Kidney tubule cell (primary cell): ENCODE data around the gene LIX1L.

ENCODE experiments used
- DNase-seq: peaks from one replicate; pipeline ENCODE4 v3.0.0-alpha.2; 2018; ENCODE audit warnings: low spot score

The LIX1L gene

GRCh38 chr1:145985502-145986439 lies 28.0 kb upstream of the LIX1L start:
- DNase-seq = peak; percentile 45

DNA sequence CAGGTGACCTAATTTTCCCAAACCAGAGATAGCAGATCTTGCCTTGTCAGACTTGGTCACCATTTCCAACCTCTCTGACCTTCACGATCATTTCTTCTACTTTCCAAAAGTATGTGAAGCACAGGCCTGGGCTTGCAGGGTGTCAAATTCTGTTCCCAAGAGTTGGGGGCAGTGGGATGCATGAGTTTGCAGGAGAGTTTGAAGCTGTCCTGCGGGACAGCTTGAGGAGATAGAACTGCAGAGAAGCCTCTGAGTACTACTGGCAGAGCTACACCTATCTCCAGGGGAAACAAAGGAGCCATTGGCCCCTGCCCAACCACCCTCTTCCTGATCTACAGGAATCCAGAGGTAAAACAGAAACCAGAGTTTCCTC lies 27.3 kb upstream of the LIX1L start:
- DNase-seq = no peak

GRCh38 chr1:145983960-145984830 lies 26.4 kb upstream of the LIX1L start:
- DNase-seq = no peak

DNA sequence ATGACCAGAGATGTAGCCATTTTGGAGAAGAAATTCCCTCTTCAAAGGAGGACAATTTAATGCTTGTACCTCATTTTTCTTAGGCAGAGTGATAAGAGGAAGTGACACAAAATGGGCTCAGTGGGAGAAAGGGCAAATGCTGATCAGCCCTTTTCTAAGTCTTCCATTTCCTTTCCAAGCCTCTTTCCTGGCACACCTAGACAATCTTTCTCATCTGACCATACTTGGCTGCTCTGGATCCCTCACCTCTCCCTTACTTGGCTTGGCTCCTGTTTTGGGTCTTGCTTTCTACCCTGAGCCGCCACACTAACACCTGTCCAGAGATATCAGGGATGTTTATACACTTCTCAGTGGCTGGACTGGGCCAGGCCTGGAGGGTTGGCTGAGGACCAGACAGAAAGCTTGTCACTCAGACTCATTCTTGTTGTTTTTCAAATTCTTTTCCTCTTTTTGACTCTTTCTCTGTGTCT lies 25.4 kb upstream of the LIX1L start:
- DNase-seq = no peak

DNA sequence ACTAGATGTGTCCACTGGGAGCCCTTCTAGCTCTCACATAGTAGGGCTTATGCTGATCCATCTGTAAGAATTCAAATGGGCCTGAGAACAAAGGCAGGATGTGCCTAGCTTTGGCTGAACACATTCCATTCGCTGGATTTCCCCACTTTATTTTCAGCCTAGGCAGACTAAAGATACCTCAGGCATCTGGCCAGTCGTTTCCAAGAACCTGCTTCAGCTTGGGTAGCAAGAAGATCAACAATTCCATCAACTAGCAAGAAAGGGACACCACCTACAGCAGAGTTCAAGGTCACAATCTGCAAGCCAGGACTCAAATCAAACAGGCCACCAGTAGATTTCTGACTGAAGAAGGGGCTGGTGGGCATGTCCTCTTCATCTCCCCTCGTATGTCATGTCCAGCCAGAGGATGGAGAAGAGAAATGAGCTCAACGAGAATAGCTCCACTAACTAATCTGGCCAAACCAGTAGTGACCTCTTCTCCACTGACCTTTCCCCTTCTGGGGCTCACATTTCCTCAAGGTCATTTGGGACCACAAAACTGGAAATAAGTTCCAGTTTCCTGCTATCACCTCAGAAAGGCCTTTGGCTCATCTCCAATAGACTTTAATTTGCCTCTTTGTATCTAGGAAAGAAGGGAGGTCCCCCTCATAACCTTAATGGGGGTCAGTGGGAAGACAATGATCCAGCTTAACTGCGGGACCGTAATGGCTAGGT lies 24.4 kb upstream of the LIX1L start:
- DNase-seq = no peak

DNA sequence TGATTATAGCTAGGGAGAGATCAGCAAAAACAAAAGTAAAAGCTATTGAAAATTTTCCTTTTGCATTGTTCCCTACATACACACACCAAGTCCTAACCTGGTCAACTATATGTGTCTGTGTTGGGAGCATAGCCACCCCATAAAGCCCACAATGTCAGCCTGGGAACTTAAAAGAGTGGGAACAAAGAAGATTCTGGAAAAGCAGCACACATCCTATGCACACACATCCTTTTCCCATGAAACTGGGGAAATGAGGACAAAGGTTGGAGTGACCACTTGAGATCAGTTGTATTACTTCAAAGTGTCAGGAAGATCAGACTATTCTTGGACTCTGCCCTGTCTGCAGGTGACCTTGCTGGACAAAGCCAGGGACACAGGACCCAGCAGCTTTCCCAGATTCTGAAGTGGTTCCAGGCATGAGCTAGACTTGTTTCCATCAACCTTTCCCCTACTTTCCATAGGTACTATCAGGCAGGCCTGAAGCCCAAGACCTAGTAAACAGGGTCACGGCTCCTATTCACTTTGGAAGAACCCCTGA lies 22.7 kb upstream of the LIX1L start:
- no peak for DNase-seq

- no peak for DNase-seq
These were observed 22.1 kb upstream of the LIX1L start for GRCh38 chr1:145979746-145980456.

DNA sequence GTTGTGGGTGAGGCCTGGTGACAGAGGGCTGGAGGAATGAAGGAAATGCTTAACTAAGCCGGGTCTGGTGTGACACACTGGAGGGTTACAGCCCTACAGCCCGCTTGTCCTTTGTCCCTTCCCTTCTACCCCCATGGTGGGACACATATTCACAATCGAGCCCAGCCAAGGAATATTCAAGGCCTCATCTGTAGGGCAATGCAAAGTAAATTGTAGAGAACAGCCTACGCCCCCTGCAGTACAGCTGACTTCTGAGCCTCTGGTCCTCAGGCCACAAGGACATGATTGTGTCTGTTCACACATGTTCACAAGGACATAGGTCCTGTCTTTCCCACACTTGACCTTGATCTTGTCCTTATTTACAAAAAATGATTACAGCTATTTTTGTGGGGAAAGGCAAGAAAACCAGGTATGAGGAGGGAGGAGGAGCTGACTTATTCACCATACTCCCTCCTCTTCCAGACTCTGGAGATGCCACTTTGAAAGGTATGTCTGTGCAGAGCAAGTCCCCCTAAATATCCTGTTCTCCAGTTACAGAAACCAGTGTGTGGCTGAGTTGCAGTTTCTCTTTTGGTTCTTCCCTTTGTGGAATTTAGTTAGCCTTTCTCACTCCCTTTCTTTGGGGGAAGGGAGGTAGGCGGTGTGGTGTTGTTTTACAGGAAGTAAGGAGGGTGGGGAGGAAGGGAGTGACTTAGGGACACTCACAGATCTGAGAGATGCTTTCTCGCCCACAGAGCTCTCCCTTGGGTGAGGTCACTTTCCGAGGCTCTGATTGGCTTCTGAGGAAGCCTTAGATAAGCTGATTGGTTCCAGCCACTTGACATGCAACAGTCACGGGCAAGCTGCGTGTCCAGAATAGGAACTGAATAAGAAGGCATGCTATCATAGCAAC lies 21.3 kb upstream of the LIX1L start:
- DNase-seq = peak; percentile 100

DNA sequence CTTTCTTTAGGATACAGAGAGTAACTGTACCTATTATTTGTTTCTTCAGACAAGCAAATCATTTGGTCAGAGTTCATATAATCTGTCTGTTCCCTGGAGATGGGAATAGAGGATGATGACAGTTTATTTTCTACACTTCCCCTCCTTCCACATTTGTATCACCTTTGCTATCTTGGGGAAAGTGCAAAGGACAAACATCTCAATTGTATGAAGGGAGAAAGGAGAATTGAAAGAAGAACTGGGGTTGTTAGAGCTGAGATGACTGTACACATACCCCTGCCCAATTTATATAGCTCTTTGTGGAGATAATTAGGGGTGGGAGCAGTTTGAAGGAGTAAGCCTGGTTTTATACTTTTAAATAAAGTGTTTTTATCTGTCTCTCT lies 20.6 kb upstream of the LIX1L start:
- DNase-seq = no peak

DNA sequence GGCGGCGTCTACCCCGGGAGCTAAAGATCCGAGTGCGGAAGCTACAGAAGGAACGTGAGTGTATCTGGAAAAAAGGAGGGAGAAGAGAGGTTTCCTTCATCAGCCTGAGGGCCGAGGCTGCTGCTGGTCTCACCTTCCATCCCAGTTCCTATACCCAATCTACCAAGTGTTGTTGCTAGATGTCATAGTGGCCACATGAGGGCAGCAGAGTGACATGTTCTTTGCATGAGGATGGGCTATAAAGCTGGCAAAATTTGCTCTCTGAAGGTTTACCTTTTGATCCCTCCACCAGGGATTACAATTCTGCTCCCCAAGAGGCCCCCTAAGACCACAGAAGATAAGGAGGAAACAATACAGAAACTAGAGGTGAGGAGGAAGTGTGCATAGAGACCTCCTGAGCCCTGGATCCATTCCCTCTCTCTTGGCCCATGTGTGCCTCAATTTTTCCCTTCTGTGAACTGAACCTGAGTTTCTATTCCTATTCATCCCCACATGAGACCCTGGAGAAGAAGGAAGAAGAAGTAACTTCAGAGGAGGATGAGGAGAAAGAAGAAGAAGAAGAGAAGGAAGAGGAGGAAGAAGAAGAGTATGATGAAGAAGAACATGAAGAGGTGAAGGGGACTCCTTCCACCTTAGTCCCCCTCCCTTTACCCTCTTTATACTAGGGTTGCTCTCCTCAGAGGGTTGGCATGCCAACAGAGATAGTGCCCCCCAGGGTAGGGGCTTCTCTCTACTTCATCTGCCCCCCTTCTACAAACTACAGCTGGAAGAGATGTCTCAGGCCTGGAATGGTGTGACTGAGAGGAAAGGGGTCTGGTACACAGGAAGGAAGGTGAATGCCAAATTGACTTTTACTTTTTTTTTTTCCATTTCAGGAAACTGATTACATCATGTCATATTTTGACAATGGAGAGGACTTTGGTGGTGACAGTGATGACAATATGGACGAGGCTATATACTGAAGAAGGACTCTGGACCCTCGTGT lies 20.0 kb upstream of the LIX1L start:
- DNase-seq = peak; percentile 85

GRCh38 chr1:145977016-145977415 lies 19.2 kb upstream of the LIX1L start:
- no peak for DNase-seq

GRCh38 chr1:145975216-145975615 lies 17.4 kb upstream of the LIX1L start:
- DNase-seq = no peak

GRCh38 chr1:145974721-145975120 lies 16.9 kb upstream of the LIX1L start:
- no peak for DNase-seq

- no peak for DNase-seq
These were observed 14.8 kb upstream of the LIX1L start for GRCh38 chr1:145972580-145972979.

GRCh38 chr1:145967288-145967687 lies 9.5 kb upstream of the LIX1L start:
- DNase-seq = no peak

DNA sequence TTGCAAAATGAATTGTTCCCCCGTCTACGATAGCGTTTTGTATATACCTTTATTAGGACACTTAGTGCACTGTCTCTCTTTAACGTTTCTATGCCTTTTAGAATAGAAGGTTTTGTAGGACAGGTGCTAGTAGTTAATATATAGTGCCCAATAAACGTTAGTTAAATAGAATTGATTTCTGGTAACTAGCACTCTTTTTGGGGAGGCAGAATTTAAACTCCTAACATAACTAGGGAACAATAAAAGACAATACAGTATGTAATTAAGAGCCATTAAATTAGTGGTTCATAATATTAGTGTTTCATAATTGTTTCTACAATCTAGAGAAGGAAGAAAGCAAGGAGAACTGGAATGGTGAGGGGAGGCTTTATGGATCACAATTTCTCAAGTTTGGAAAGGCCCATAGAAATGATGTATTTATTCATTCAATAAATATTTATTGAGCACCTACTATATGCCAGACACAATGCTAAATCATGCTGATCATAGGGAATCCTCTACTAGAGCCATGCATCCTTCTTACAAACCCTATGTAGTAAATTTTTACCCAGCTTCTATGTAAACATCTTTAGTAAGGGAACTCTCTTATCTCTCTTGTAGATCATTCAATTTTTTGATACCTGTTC lies 7.4 kb upstream of the LIX1L start:
- DNase-seq = no peak

GRCh38 chr1:145964328-145965118 lies 6.7 kb upstream of the LIX1L start, which contains the start of the genes ANKRD34A and POLR3GL:
ANKRD34A (minus strand) TSS chr1:145964575; CDS start chr1:145961759, 2,816 bp downstream.
POLR3GL (plus strand) TSS chr1:145964690; CDS start chr1:145974866, 10,176 bp downstream.
- DNase-seq = peak; percentile 97
